H1 (cell line): ENCODE results near the gene CPA2. TPM values are rescaled to one million over a fixed set of nuclear protein-coding genes. Genes with fewer than 3 reads are reported as not detected.
"Not testable (repeated sequence)": the region's sequence is repeated elsewhere in the genome, so short reads cannot be mapped to it uniquely, and the experiment has no call there.

Experiments used
- CTCF ChIA-PET: fragments of 300-600 bp; sonication (Branson Sonifier 250); formaldehyde crosslinking; loops from one replicate; lab custom pipeline; 2021; ENCODE audit not compliant: partially characterized antibody; lab: Charles Lee
- POLR2A ChIA-PET: fragments of 300-600 bp; sonication (Branson Sonifier 250); formaldehyde crosslinking; loops from one replicate; lab custom pipeline; 2021; ENCODE audit warnings: inconsistent platforms; ENCODE audit not compliant: partially characterized antibody; lab: Charles Lee
- DNase-seq, 2 experiments: peaks; one replicate each; pipeline versions ENCODE4 v3.0.0 to v3.0.0-alpha.2; 2010 to 2022; ENCODE audit warnings: low spot score in 2 of 2, low read depth in 1 of 2, mixed read lengths in 1 of 2
- FAIRE-seq: peaks from 2 replicates; lab custom pipeline; 2011; peaks lifted over from hg19 to GRCh38; lab: Jason Lieb, UNC
- H2AFZ ChIP-seq: 2 replicates; pipeline ENCODE4 v1.8.1; 2012; ENCODE audit warnings: low read length, inconsistent platforms
- H2AK5ac ChIP-seq: 2 replicates; pipeline ENCODE4 v1.6.1; 2013; ENCODE audit warnings: low read depth, low read length
- H2BK120ac ChIP-seq: replicated peaks from 2 replicates; pipeline ENCODE3; 2013; ENCODE audit warnings: low read depth, low read length, inconsistent platforms
- H2BK12ac ChIP-seq: 2 replicates; pipeline ENCODE4 v1.6.1; 2013; ENCODE audit warnings: low read depth, low read length
- H2BK15ac ChIP-seq: 2 replicates; pipeline ENCODE4 v1.6.1; 2013; ENCODE audit warnings: low read length
- H2BK20ac ChIP-seq: 2 replicates; pipeline ENCODE4 v1.6.1; 2013; ENCODE audit warnings: low read length
- H2BK5ac ChIP-seq: 2 replicates; pipeline ENCODE4 v1.6.1; 2013; ENCODE audit warnings: low read depth, low read length
- H3K14ac ChIP-seq: 2 replicates; pipeline ENCODE4 v1.6.1; 2013; ENCODE audit warnings: inconsistent platforms; ENCODE audit not compliant: insufficient read length
- H3K18ac ChIP-seq: 2 replicates; pipeline ENCODE4 v1.6.1; 2013; ENCODE audit warnings: low read length; ENCODE audit errors: extremely low read depth
- H3K23ac ChIP-seq: 2 replicates; pipeline ENCODE4 v1.6.1; 2013; ENCODE audit warnings: inconsistent platforms; ENCODE audit not compliant: insufficient read length
- H3K23me2 ChIP-seq: 2 replicates; pipeline ENCODE4 v1.6.1; 2013; ENCODE audit warnings: low read depth, low read length
- H3K27ac ChIP-seq: 2 replicates; pipeline ENCODE4 v1.6.1; 2011; ENCODE audit warnings: low read depth, low read length, inconsistent platforms
- H3K27me3 ChIP-seq, 4 experiments: replicated peaks in 1 of 4; 1 replicate in 1 of 4; 2 replicates in 3 of 4; pipeline versions ENCODE4 v1.6.1 to v1.8.1; 2011 to 2013; ENCODE audit warnings: low read length in 3 of 4, mild to moderate bottlenecking in 3 of 4, inconsistent platforms in 2 of 4, mixed read lengths in 2 of 4, moderate library complexity in 1 of 4; ENCODE audit not compliant: control insufficient read depth in 3 of 4, insufficient read depth in 3 of 4; ENCODE audit errors: extremely low read depth in 1 of 4
- H3K36me3 ChIP-seq, 4 experiments: 2 replicates each; pipeline versions ENCODE4 v1.6.1 to v1.8.1; 2011 to 2013; ENCODE audit warnings: mild to moderate bottlenecking in 4 of 4, low read length in 3 of 4, moderate library complexity in 2 of 4, control low read depth in 1 of 4, inconsistent platforms in 1 of 4; ENCODE audit not compliant: insufficient read depth in 4 of 4, control insufficient read depth in 2 of 4
- H3K4ac ChIP-seq: replicated peaks from 2 replicates; pipeline ENCODE3; 2013; ENCODE audit warnings: low read length, low read depth, mixed read lengths, inconsistent platforms; ENCODE audit not compliant: insufficient read length
- H3K4me1 ChIP-seq, 4 experiments: replicated peaks in 1 of 4; 1 replicate in 1 of 4; 2 replicates in 3 of 4; pipeline versions ENCODE4 v1.6.1 to v1.8.1; 2011 to 2013; ENCODE audit warnings: low read length in 3 of 4, inconsistent platforms in 2 of 4, mixed read lengths in 1 of 4; ENCODE audit not compliant: insufficient read depth in 4 of 4, control insufficient read depth in 3 of 4
- H3K4me2 ChIP-seq, 2 experiments: 2 replicates each; pipeline versions ENCODE4 v1.6.1 to v1.8.1; 2011 to 2013; ENCODE audit warnings: low read depth in 2 of 2, low read length in 2 of 2, control low read depth in 1 of 2, inconsistent platforms in 1 of 2, mild to moderate bottlenecking in 1 of 2; ENCODE audit not compliant: insufficient read depth in 1 of 2
- H3K4me3 ChIP-seq, 4 experiments: fragments of 200-600, 300-600 bp in 1 of 4; sonication (generic), shearing (Covaris generic), sonication (Bioruptor Twin) in 1 of 4; 2 replicates each; pipeline versions ENCODE4 v1.5.1 to v1.8.1; 2011 to 2016; ENCODE audit warnings: low read length in 4 of 4, low read depth in 3 of 4, control low read depth in 2 of 4, inconsistent platforms in 2 of 4, mild to moderate bottlenecking in 2 of 4, mixed read lengths in 1 of 4, moderate library complexity in 1 of 4; ENCODE audit not compliant: insufficient read depth in 2 of 4; ENCODE audit errors: extremely low read depth in 1 of 4
- H3K56ac ChIP-seq: replicated peaks from 2 replicates; pipeline ENCODE3; 2013; ENCODE audit warnings: low read depth, mild to moderate bottlenecking, mixed read lengths, low read length, inconsistent platforms; ENCODE audit not compliant: insufficient read length
- H3K79me1 ChIP-seq: 2 replicates; pipeline ENCODE4 v1.6.1; 2013; ENCODE audit warnings: low read depth, low read length, control low read depth
- H3K79me2 ChIP-seq, 2 experiments: 2 replicates each; pipeline versions ENCODE4 v1.6.1 to v1.8.1; 2012 to 2013; ENCODE audit warnings: low read length in 2 of 2, mild to moderate bottlenecking in 2 of 2, inconsistent platforms in 1 of 2; ENCODE audit not compliant: insufficient read depth in 2 of 2, control insufficient read depth in 1 of 2
- H3K9ac ChIP-seq, 4 experiments: replicated peaks in 1 of 4; 1 replicate in 1 of 4; 2 replicates in 3 of 4; pipeline versions ENCODE4 v1.6.1 to v1.8.1; 2011 to 2013; ENCODE audit warnings: low read depth in 3 of 4, low read length in 3 of 4, control low read depth in 2 of 4, mild to moderate bottlenecking in 2 of 4, moderate library complexity in 2 of 4, inconsistent platforms in 1 of 4; ENCODE audit errors: extremely low read depth in 1 of 4
- H3K9me3 ChIP-seq, 2 experiments: 2 replicates each; pipeline versions ENCODE4 v1.6.1 to v1.8.1; 2012 to 2013; ENCODE audit warnings: mild to moderate bottlenecking in 2 of 2, moderate library complexity in 2 of 2, control low read depth in 1 of 2, inconsistent platforms in 1 of 2, low read depth in 1 of 2, low read length in 1 of 2, mixed read lengths in 1 of 2; ENCODE audit not compliant: insufficient read depth in 2 of 2
- H4K20me1 ChIP-seq, 2 experiments: replicated peaks in 1 of 2; 2 replicates each; pipeline versions ENCODE3 to v1.8.1; 2011 to 2013; ENCODE audit warnings: inconsistent platforms in 2 of 2, low read length in 2 of 2, mild to moderate bottlenecking in 1 of 2; ENCODE audit not compliant: insufficient read depth in 2 of 2, control insufficient read depth in 1 of 2
- H4K5ac ChIP-seq: 2 replicates; pipeline ENCODE4 v1.6.1; 2013; ENCODE audit warnings: low read length, low read depth, mixed read lengths, inconsistent platforms; ENCODE audit not compliant: insufficient read length
- H4K8ac ChIP-seq: 2 replicates; pipeline ENCODE4 v1.8.0; 2013; ENCODE audit warnings: mild to moderate bottlenecking, moderate library complexity, low read length, inconsistent platforms; ENCODE audit not compliant: insufficient read depth; ENCODE audit errors: extremely low read depth
- H4K91ac ChIP-seq: replicated peaks from 2 replicates; pipeline ENCODE3; 2013; ENCODE audit warnings: low read length, mixed read lengths, inconsistent platforms; ENCODE audit not compliant: insufficient read length
- WGBS, 2 experiments: shearing (Covaris generic) in 1 of 2; methylation state at CpG; one replicate each; pipeline versions ENCODE4 v1.1.6 to v1.1.7; 2013 to 2015; ENCODE audit warnings: low lambda C conversion rate in 2 of 2, mixed read lengths in 2 of 2, inconsistent platforms in 1 of 2, low coverage in 1 of 2, missing lambda C conversion rate in 1 of 2; ENCODE audit not compliant: insufficient replicate concordance in 2 of 2, insufficient coverage in 1 of 2, insufficient read length in 1 of 2; ENCODE audit errors: extremely low coverage in 1 of 2, missing lambda C conversion rate in 1 of 2; 5-methylcytosine and 5-hydroxymethylcytosine counted together
- polyA plus RNA-seq, 7 experiments: library from polyadenylated mRNA; depleted of rRNA in 3 of 7; stranded (reverse) in 5 of 7; unstranded in 2 of 7; fragments of >200 nt in 5 of 7; fragments of 200-250 nt in 2 of 7; gene quantifications; 1 replicate in 5 of 7; 2 replicates in 1 of 7; 4 replicates in 1 of 7; pipeline versions ENCODE4 v1.2.1 to v1.2.3, GENCODE V29; 2011 to 2013; ENCODE audit warnings: missing spikeins in 2 of 7, mixed read lengths in 2 of 7
- total RNA-seq: library from RNA; stranded (reverse); fragmentation: NEBNext Ultra II Directional; extraction: Animal tissue kit (Norgen Biotek cat#: 25700); gene quantifications from 2 replicates; pipeline ENCODE4 v1.2.1, GENCODE V29; 2021

The CPA2 gene
- total and polyA plus RNA-seq, 2 of the 8 experiments (the other 6 are each of a cell fraction or from before 2014, with no cell fraction given) = 0.21 TPM; not detected in 1

DNA sequence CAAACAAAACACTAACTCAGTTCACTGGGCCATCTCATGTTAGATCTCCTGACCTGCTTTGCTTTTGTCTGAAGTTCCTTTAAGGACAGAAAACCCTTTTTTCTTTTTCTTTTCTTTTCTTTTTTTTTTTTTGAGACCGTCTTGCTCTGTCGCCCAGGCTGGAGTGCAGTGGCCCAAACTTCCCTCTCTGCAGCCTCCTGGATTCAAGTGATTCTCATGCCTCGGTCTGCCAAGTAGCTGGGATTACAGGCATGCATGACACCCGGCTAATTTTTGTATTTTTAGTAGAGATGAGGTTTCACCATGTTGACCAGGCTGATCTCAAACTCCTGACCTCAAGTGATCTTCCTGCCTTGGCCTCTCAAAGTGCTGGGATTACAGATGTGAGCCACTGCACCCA is 30.3 kb upstream of the CPA2 start:
- H2BK5ac ChIP-seq, H2AFZ ChIP-seq, H3K4me1 ChIP-seq, H3K27me3 ChIP-seq, H3K36me3 ChIP-seq, H3K23me2 ChIP-seq, H3K79me1 ChIP-seq, H3K14ac ChIP-seq, DNase-seq, H3K9ac ChIP-seq, H3K4me2 ChIP-seq, H3K27ac ChIP-seq, H4K20me1 ChIP-seq, H3K4me3 ChIP-seq, H3K23ac ChIP-seq, H3K9me3 ChIP-seq, H3K4ac ChIP-seq, H2AK5ac ChIP-seq, H2BK12ac ChIP-seq, H2BK20ac ChIP-seq, POLR2A ChIA-PET, H2BK120ac ChIP-seq, FAIRE-seq, H3K56ac ChIP-seq, H4K5ac ChIP-seq, H4K91ac ChIP-seq, H4K8ac ChIP-seq, H3K79me2 ChIP-seq, H3K18ac ChIP-seq, H2BK15ac ChIP-seq: not testable (repeated sequence)
- CTCF ChIA-PET = interaction anchor here (0.9 to 1.1 kb wide), 2 partner anchors 18 to 746 kb away, joined by 3 read pairs; no protein-coding TSS in a partner anchor
- WGBS, 2 experiments = 75% methylated on average over 3 of the region's 4 CpGs; no CpG with 5 or more reads in 1 of the 2 experiments
